Karpas-422 (cell line): ENCODE data around the gene ASXL3. TPM values are rescaled to one million over a fixed set of nuclear protein-coding genes. Genes with fewer than 3 reads are reported as not detected.

Source experiments
- DNase-seq: peaks from one replicate; pipeline ENCODE4 v3.0.0-alpha.2; 2015
- H2AFZ ChIP-seq: fragments of 200-600 bp; sonication (generic); 2 replicates; pipeline ENCODE4 v1.6.1; 2014; ENCODE audit warnings: antibody characterized with exemption, low read length, mixed read lengths
- H3K27ac ChIP-seq: fragments of 200-600 bp; sonication (generic); 2 replicates; pipeline ENCODE4 v1.5.1; 2014; ENCODE audit warnings: mild to moderate bottlenecking, low read length, moderate library complexity
- H3K27me3 ChIP-seq: fragments of 200-600 bp; sonication (generic); 2 replicates; pipeline ENCODE4 v1.6.1; 2014; ENCODE audit warnings: low read length, mixed read lengths
- H3K36me3 ChIP-seq: fragments of 200-600 bp; sonication (generic); 2 replicates; pipeline ENCODE4 v1.6.1; 2014; ENCODE audit warnings: low read length, mixed read lengths; ENCODE audit not compliant: insufficient read depth
- H3K4me1 ChIP-seq: fragments of 200-600 bp; sonication (generic); 2 replicates; pipeline ENCODE4 v1.6.1; 2014; ENCODE audit warnings: mild to moderate bottlenecking, low read length, mixed read lengths
- H3K4me2 ChIP-seq: fragments of 200-600 bp; sonication (generic); 2 replicates; pipeline ENCODE4 v1.6.1; 2014; ENCODE audit warnings: low read length, low read depth, mild to moderate bottlenecking; ENCODE audit not compliant: poor library complexity, severe bottlenecking
- H3K4me3 ChIP-seq: fragments of 200-600 bp; sonication (generic); 2 replicates; pipeline ENCODE4 v1.5.1; 2014; ENCODE audit warnings: mild to moderate bottlenecking, antibody characterized with exemption, low read length, mixed read lengths
- H3K79me2 ChIP-seq: fragments of 200-600 bp; sonication (generic); 2 replicates; pipeline ENCODE4 v1.6.1; 2014; ENCODE audit warnings: mild to moderate bottlenecking, low read length, mixed read lengths
- H3K9ac ChIP-seq: fragments of 200-600 bp; sonication (generic); 2 replicates; pipeline ENCODE4 v1.6.0; 2014; ENCODE audit warnings: low read length
- H3K9me2 ChIP-seq: fragments of 200-600 bp; sonication (generic), shearing (Covaris generic); replicated peaks from 2 replicates; pipeline ENCODE4 v1.6.0; 2014; ENCODE audit warnings: mild to moderate bottlenecking, low read length, moderate library complexity; ENCODE audit not compliant: insufficient read depth
- H3K9me3 ChIP-seq: fragments of 300-700, 200-600 bp; sonication (generic); 2 replicates; pipeline ENCODE4 v1.6.1; 2014; ENCODE audit warnings: low read length, mixed read lengths
- H4K20me1 ChIP-seq: fragments of 200-600 bp; sonication (generic); 2 replicates; pipeline ENCODE4 v1.6.1; 2014; ENCODE audit warnings: mild to moderate bottlenecking, antibody characterized with exemption, low read length, low read depth; ENCODE audit not compliant: insufficient read depth
- total RNA-seq: library from RNA; depleted of rRNA; stranded (reverse); fragments of >200 nt; shearing (Covaris generic); gene quantifications from 2 replicates; pipeline ENCODE4 v1.2.3, GENCODE V29; 2014; ENCODE audit warnings: low replicate concordance

ASXL3 gene
- total RNA-seq, 1 experiment from 2014 or later, result not detected

DNA sequence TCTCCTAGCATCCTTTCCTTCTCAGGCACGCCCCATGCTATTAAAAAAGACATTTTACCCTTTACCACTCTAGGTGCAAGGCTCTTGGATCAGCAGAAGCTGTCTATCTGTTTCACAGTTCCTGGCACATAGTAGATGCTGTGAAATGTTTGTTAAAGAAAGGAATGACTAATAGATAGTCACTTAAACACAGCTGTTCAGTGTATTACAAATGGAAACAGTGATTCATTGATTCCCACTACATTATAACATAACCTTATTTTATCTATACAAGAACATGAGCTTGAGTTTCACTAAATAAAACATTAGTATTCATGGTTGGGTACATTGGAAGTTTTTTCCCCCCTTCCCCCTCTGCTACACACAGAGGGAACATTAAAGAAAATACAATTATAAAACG, 142.1 kb downstream of the ASXL3 start:
- no peak overlapping the region for H3K4me3 ChIP-seq
- no peaks in the 10 kb centered on the region for H3K9me3 ChIP-seq
- H3K9me2 ChIP-seq, result no peaks in the 10 kb centered on the region
- no peaks in the 10 kb centered on the region for H4K20me1 ChIP-seq
- H3K9ac ChIP-seq, result no peak overlapping the region
- no peak overlapping the region for H2AFZ ChIP-seq
- no peaks in the 10 kb centered on the region for H3K27me3 ChIP-seq
- no peak overlapping the region for H3K27ac ChIP-seq
- DNase-seq, result no peak
- H3K4me1 ChIP-seq, result no peaks in the 10 kb centered on the region
- no peaks in the 10 kb centered on the region for H3K36me3 ChIP-seq
- no peak overlapping the region for H3K4me2 ChIP-seq
- H3K79me2 ChIP-seq, result no peaks in the 10 kb centered on the region

DNA sequence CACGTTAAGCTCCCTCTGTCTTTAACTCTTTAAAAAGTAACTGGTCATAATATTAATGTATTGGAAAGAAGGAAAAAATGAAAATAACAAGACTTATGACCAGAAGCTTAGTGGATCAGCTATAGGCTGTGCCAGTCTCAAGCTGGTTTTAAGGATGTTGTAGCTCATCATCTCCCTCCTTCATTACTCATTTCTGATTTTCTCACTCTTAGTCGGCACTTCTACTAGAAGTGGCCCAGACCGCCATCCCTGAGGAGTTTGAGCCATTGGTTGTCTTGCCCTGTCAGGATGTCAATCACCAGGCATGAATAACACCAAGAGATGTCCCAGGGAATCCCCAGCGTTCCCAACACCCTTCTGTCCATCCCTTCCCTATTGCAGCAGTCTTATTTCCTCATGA, 151.5 kb downstream of the ASXL3 start:
- Histone ChIP-seq H3K36me3 (no peaks in the 10 kb centered on the region), H3K4me1 (no peaks in the 10 kb centered on the region), H3K79me2 (no peaks in the 10 kb centered on the region), H3K9me2 (no peaks in the 10 kb centered on the region), H3K9ac (no peak overlapping the region), H3K27ac (no peak overlapping the region), H3K4me3 (no peak overlapping the region), H3K4me2 (no peak overlapping the region), H3K9me3 (no peaks in the 10 kb centered on the region), H3K27me3 (no peaks in the 10 kb centered on the region), H2AFZ (no peak overlapping the region), H4K20me1 (no peaks in the 10 kb centered on the region)
- no peak for DNase-seq

DNA sequence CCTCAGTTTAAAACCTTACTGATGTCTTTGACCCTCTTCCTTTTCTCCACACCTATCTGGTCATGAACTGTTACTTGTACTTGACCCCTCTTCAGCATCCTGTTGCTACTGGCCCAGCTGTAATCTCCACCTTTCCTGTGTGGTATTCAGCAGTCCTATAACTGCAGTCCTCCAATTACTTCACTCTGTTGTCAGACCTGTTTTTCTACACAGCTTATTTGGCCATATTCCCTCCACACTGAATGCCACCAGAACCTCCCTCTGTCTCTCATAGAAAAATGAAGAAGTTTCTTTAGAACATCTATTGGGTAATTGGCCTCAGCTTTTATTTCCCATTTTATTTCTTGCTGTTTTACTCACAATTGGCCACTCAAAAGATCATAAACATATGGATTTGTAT, 155.4 kb downstream of the ASXL3 start:
- H3K4me1 ChIP-seq, result no peaks in the 10 kb centered on the region
- H3K4me3 ChIP-seq, result no peak overlapping the region
- H4K20me1 ChIP-seq, result no peaks in the 10 kb centered on the region
- H3K9me2 ChIP-seq, result no peaks in the 10 kb centered on the region
- H3K36me3 ChIP-seq, result no peaks in the 10 kb centered on the region
- no peak overlapping the region for H2AFZ ChIP-seq
- no peaks in the 10 kb centered on the region for H3K9me3 ChIP-seq
- no peaks in the 10 kb centered on the region for H3K27me3 ChIP-seq
- no peaks in the 10 kb centered on the region for H3K79me2 ChIP-seq
- DNase-seq, result no peak
- H3K9ac ChIP-seq, result no peak overlapping the region
- H3K4me2 ChIP-seq, result no peak overlapping the region
- no peak overlapping the region for H3K27ac ChIP-seq

- no peaks in the 10 kb centered on the region for H3K27me3 ChIP-seq
- H3K36me3 ChIP-seq, result no peaks in the 10 kb centered on the region
- no peaks in the 10 kb centered on the region for H3K4me1 ChIP-seq
- DNase-seq, result no peak
- no peak overlapping the region for H3K4me2 ChIP-seq
- no peaks in the 10 kb centered on the region for H3K9me2 ChIP-seq
- no peaks in the 10 kb centered on the region for H3K9me3 ChIP-seq
- no peak overlapping the region for H3K9ac ChIP-seq
- no peak overlapping the region for H2AFZ ChIP-seq
- H4K20me1 ChIP-seq, result no peaks in the 10 kb centered on the region
- no peak overlapping the region for H3K27ac ChIP-seq
- no peaks in the 10 kb centered on the region for H3K79me2 ChIP-seq
- no peak overlapping the region for H3K4me3 ChIP-seq
These were observed 157.4 kb downstream of the ASXL3 start for GRCh38 chr18:33735428-33735827.

GRCh38 chr18:33741760-33742159, 163.7 kb downstream of the ASXL3 start:
- Histone ChIP-seq H2AFZ (no peak overlapping the region), H3K4me2 (no peak overlapping the region), H3K9me2 (no peaks in the 10 kb centered on the region), H3K4me3 (no peak overlapping the region), H3K27ac (no peak overlapping the region), H4K20me1 (no peaks in the 10 kb centered on the region), H3K27me3 (no peaks in the 10 kb centered on the region), H3K9ac (no peak overlapping the region), H3K79me2 (no peaks in the 10 kb centered on the region), H3K36me3 (no peaks in the 10 kb centered on the region), H3K9me3 (no peaks in the 10 kb centered on the region), H3K4me1 (no peaks in the 10 kb centered on the region)
- no peak for DNase-seq

- no peak overlapping the region for H3K4me3 ChIP-seq
- H3K4me2 ChIP-seq, result no peak overlapping the region
- H3K27ac ChIP-seq, result no peak overlapping the region
- no peaks in the 10 kb centered on the region for H3K9me3 ChIP-seq
- DNase-seq, result no peak
- no peak overlapping the region for H3K9ac ChIP-seq
- H3K9me2 ChIP-seq, result no peaks in the 10 kb centered on the region
- no peaks in the 10 kb centered on the region for H3K4me1 ChIP-seq
- no peaks in the 10 kb centered on the region for H4K20me1 ChIP-seq
- H2AFZ ChIP-seq, result no peak overlapping the region
- H3K36me3 ChIP-seq, result no peaks in the 10 kb centered on the region
- no peaks in the 10 kb centered on the region for H3K79me2 ChIP-seq
- no peaks in the 10 kb centered on the region for H3K27me3 ChIP-seq
These were observed 166.1 kb downstream of the ASXL3 start for GRCh38 chr18:33744032-33744697.

- no peak overlapping the region for H3K9ac ChIP-seq
- H3K27ac ChIP-seq, result no peak overlapping the region
- H2AFZ ChIP-seq, result no peak overlapping the region
- no peaks in the 10 kb centered on the region for H3K9me3 ChIP-seq
- H3K4me2 ChIP-seq, result no peak overlapping the region
- no peaks in the 10 kb centered on the region for H3K79me2 ChIP-seq
- no peaks in the 10 kb centered on the region for H4K20me1 ChIP-seq
- H3K9me2 ChIP-seq, result no peaks in the 10 kb centered on the region
- H3K4me3 ChIP-seq, result no peak overlapping the region
- no peak for DNase-seq
- H3K27me3 ChIP-seq, result no peaks in the 10 kb centered on the region
- H3K36me3 ChIP-seq, result no peaks in the 10 kb centered on the region
- no peaks in the 10 kb centered on the region for H3K4me1 ChIP-seq
These were observed 167.3 kb downstream of the ASXL3 start for GRCh38 chr18:33745151-33745795.

DNA sequence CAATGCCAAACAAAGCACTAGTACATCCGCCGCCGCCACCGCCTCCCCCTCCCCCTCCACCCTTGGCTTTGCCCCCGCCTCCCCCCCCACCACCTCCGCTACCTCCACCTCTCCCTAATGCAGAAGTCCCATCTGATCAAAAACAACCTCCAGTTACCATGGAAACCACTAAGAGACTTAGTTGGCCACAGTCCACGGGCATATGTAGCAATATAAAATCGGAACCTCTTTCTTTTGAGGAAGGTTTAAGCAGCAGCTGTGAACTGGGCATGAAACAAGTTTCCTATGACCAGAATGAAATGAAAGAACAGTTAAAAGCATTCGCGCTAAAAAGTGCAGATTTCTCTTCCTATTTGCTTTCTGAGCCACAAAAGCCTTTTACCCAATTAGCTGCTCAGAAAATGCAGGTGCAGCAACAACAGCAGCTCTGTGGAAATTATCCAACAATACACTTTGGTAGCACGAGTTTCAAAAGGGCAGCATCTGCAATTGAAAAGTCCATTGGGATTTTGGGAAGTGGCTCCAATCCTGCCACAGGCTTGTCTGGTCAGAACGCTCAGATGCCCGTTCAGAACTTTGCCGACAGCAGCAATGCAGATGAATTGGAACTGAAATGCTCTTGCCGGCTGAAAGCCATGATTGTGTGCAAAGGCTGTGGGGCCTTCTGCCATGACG, 168.0 kb downstream of the ASXL3 start:
- Histone ChIP-seq H3K9ac (no peak overlapping the region), H3K27me3 (no peaks in the 10 kb centered on the region), H3K4me3 (no peak overlapping the region), H2AFZ (no peak overlapping the region), H4K20me1 (no peaks in the 10 kb centered on the region), H3K9me3 (no peaks in the 10 kb centered on the region), H3K4me1 (no peaks in the 10 kb centered on the region), H3K36me3 (no peaks in the 10 kb centered on the region), H3K9me2 (no peaks in the 10 kb centered on the region), H3K4me2 (no peak overlapping the region), H3K27ac (no peak overlapping the region), H3K79me2 (no peaks in the 10 kb centered on the region)
- no peak for DNase-seq
